Activated CD4-positive, alpha-beta T cell treated with anti-CD3 and anti-CD28 coated beads, Interleukin-2, amount 10 ng/mL, durations not matched to agents 24 days and 14 days (primary cell): ENCODE data around the gene WNT3. TPM values are rescaled to one million over a fixed set of nuclear protein-coding genes. Genes with fewer than 3 reads are reported as not detected.
"Not testable (repeated sequence)": the region's sequence is repeated elsewhere in the genome, so short reads cannot be mapped to it uniquely, and the experiment has no call there.

Experiments used
- DNase-seq: peaks from one replicate; pipeline ENCODE4 v3.0.0; 2022
- H3K27ac Mint-ChIP-seq: one replicate; pipeline ENCODE4 v1.8.0; 2022; ENCODE audit warnings: mild to moderate bottlenecking, mixed read lengths
- H3K27me3 Mint-ChIP-seq: one replicate; pipeline ENCODE4 v1.8.0; 2022; ENCODE audit warnings: mixed read lengths
- H3K36me3 Mint-ChIP-seq: one replicate; pipeline ENCODE4 v1.8.0; 2022; ENCODE audit warnings: low read depth, mild to moderate bottlenecking, mixed read lengths
- H3K4me1 Mint-ChIP-seq: one replicate; pipeline ENCODE4 v1.8.0; 2021; ENCODE audit warnings: mixed read lengths
- H3K4me3 Mint-ChIP-seq: one replicate; pipeline ENCODE4 v1.8.0; 2022; ENCODE audit warnings: mild to moderate bottlenecking, moderate library complexity, mixed read lengths
- H3K9me3 Mint-ChIP-seq: one replicate; pipeline ENCODE4 v1.8.0; 2021; ENCODE audit warnings: mixed read lengths
- intact Hi-C: fragments of 100-400 bp; cut with micrococcal nuclease; formaldehyde crosslinking; loops from one replicate; pipeline ENCODE4 v1.15.1; 2023
- total RNA-seq: library from RNA; stranded (reverse); gene quantifications from 2 replicates; pipeline ENCODE4 v1.2.3, GENCODE V29; 2022

The WNT3 gene
- total RNA-seq, 1 donor from 2014 or later, result 0.07 TPM

DNA sequence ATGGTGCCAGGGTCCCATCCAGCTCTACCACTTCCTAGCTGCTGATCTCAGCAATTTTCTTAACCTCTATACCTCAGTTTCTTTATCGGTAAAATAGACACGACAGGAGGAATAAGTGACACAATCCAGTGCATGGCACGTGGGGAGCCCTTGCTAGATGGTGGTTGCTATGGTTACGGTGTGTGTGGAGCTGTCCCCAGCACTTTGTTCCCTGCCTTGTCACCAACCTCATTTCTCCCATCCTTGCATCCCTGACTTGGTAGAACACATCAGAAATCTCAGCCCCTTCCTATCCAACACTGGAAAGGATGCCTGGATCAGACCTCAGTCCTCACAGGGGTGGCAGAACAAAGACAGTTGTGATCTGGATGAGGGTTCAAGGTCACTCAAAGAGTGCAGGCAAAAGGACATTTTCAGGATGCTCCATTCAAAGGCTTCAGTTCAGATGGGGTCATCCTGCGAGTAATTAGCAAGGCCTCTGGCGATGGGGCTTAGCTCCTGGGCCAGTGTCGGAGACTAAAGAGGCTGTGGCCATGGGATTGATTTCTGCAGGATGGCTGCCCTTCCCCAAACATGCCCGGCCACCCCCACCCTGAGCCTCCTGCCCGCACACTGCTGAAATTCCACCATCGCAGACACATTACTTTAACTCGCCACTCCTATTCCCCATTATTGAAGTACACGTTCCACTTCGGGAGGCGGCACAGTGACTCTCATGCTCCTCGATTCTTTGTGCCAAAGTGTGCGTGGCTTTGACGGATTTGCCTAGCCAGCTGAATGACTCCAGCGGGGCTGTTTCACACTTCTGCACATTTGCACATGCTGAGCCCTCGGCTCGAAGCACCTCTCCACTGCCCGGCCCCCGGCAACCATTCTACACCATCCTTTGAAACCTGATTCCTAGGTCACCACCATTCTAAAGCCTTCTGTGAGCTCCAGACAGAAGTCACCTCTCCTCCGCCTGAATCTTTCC, 40.3 kb downstream of the WNT3 start:
- intact Hi-C loops, result no loop called here

DNA sequence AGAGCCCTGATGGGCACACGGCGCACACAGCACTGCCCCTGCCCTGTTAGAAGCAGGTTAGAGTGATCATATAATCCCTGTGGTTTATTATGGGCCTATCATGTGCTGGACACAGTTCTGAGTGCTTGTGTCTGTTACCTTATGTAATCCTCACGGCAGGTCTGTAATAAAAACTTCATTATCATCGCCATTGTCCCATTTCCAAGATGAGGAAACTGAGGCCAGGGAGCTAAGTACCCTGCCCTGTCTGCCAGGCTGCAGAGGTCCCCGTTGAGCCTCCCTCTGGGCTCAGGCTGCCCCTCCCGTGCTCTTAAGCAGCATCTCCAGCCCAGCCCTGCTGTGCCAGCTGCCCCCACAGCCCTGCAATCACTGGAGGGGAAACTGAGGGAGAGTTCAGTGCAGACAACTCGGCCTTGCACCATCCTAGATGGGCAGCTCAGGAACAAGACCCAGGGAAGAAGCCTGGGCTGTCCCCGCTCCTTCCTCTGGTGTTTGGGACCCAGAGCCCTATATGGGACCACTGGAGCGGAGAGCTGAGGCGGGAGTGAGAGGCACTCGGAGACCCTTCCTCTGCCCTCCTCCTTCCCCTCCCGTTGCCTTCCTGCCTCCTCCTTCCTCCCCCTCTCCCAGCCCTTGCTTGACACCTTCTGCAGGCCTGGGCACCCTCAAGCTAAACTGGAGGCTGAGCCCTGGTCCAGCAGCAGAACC, 42.0 kb downstream of the WNT3 start:
- Mint-ChIP-seq H3K27ac (no peak overlapping the region), H3K9me3 (no peaks in the 10 kb centered on the region), H3K36me3 (no peaks in the 10 kb centered on the region), H3K27me3 (peaks cover 28% of the 10 kb centered on the region), H3K4me3 (no peak overlapping the region), H3K4me1 (peaks cover 5% of the 10 kb centered on the region)
- intact Hi-C loops, result no loop called here
- no peak for DNase-seq

More for the DNA sequence above, 40.3 kb downstream of the WNT3 start:
- no peak overlapping the region for H3K27ac Mint-ChIP-seq
- no peaks in the 10 kb centered on the region for H3K9me3 Mint-ChIP-seq
- no peaks in the 10 kb centered on the region for H3K4me1 Mint-ChIP-seq
- no peak for DNase-seq
- H3K4me3 Mint-ChIP-seq, result no peak overlapping the region
- peaks cover 17% of the 10 kb centered on the region for H3K27me3 Mint-ChIP-seq
- no peaks in the 10 kb centered on the region for H3K36me3 Mint-ChIP-seq

DNA sequence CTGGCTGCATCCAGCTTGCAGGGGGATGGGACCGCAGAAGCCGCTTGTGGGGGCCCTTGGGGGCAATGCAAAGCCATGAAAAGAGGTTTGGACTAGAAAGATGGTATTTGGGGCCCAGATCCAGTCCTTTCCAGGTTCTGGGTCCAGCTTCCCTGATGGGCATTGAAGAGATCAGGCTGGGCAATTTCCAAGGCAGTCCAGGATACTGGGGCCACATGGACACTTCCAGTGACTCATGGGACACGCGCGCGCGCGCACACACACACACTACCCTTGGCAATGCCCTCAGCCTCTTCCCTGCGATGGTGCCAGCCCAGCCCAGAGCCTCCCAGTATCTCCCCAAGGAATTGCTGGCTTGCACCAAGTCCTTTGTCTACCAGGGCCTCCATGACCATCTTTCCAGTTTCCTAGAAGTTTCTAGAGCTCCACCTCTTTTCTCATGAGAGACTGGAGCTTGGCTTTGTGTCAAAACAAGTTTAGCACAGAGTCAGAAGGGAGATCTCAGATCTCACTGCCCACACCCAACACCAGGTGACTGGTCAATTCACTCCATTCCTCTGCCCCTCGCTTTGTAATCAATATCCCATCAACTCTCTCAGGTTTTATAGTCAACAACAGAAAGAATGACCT, 44.3 kb downstream of the WNT3 start:
- Mint-ChIP-seq H3K36me3 (no peaks in the 10 kb centered on the region), H3K27ac (no peak overlapping the region), H3K4me3 (no peak overlapping the region), H3K4me1 (peaks cover 9% of the 10 kb centered on the region), H3K27me3 (peaks cover 40% of the 10 kb centered on the region), H3K9me3 (no peaks in the 10 kb centered on the region)
- intact Hi-C loops, result no loop called here
- DNase-seq, result no peak

DNA sequence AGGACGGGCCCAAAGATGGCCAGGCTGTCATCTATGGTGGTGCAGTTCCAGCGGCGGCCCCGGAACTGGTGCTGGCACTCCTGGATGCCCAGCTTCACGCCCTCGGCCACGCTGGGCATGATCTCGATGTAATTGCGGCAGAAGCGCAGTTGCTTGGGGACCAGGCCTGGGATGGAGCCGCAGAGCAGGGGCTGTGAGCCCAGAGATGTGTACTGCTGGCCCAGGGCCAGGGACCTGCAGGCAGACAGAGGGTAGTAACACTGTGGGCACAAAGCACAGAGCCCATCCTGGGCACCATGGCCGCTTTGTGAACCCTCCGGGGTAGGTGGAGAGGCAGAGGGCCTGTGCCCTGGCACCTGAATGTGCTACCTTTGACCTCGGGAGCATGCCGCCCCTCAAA, 44.8 kb downstream of the WNT3 start:
- peaks cover 9% of the 10 kb centered on the region for H3K4me1 Mint-ChIP-seq

DNA sequence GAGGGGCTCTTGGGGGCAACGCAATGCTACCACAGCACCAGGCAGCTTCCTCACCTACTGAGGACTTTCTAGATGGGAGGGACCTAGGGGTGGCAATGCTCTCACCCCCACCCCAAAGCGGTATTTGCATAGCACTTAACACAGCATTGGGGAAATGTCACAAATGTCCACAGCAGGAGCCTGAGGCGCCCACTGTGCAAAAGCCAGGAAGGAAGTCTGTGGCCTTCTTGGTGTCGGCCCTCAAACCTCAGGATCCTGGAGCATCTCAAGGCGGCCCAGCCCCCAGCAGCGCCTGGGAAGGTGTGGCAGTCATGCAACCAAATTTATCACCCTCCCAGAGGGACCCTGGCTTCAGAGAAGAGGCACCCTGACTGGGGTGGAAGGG, 45.3 kb downstream of the WNT3 start:
- no peaks in the 10 kb centered on the region for H3K9me3 Mint-ChIP-seq
- intact Hi-C loops, result no loop called here
- DNase-seq, result no peak
- H3K27me3 Mint-ChIP-seq, result peaks cover 45% of the 10 kb centered on the region
- H3K4me1 Mint-ChIP-seq, result peaks cover 9% of the 10 kb centered on the region
- no peak overlapping the region for H3K27ac Mint-ChIP-seq
- peak overlapping the region; percentile 64 for H3K4me3 Mint-ChIP-seq
- no peaks in the 10 kb centered on the region for H3K36me3 Mint-ChIP-seq

More for the DNA sequence above, 44.8 kb downstream of the WNT3 start:
- Mint-ChIP-seq H3K27me3 (peaks cover 43% of the 10 kb centered on the region), H3K9me3 (no peaks in the 10 kb centered on the region), H3K27ac (no peak overlapping the region), H3K4me3 (no peak overlapping the region), H3K36me3 (no peaks in the 10 kb centered on the region)
- intact Hi-C loops, result no loop called here
- no peak for DNase-seq

DNA sequence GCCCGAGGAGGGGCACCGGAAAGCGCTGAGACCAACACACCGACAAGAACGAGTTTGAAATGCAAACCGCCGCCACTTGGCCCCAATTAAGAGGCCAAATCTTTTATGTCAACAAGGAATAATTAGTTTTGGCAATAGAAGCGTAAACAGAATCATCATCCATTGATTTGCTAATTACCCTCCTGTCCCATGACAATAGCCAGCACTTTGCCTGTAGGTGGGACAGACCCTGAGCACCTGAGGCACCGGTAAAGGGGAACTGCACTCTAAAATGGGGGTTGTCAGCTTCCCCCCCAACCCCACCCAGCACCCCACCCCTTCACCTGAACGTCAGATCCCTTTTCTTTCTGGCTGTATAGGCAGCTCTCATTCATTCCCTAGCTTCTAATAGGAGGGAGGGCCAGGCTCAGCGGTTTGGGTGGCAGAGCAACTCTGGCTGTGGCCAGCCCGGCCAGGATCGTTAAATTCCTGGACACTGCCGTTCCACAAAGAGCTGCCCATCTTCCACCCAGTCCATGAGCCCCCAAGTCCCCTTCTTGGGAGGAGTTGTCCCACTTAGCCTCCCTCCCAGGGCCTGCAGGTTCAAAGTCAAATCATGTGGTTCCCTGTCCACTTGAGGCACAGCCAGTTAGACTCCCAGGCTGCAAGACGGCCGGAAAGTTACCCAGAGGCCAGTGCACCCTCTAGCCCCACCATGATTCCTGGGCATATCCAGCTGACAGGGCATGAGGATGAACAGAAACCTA, 45.8 kb downstream of the WNT3 start:
- DNase-seq, result no peak
- no peaks in the 10 kb centered on the region for H3K9me3 Mint-ChIP-seq
- intact Hi-C loops, result no loop called here
- H3K36me3 Mint-ChIP-seq, result no peaks in the 10 kb centered on the region
- H3K4me3 Mint-ChIP-seq, result peak overlapping the region; percentile 79
- H3K27ac Mint-ChIP-seq, result no peak overlapping the region
- peaks cover 9% of the 10 kb centered on the region for H3K4me1 Mint-ChIP-seq
- H3K27me3 Mint-ChIP-seq, result peaks cover 47% of the 10 kb centered on the region

DNA sequence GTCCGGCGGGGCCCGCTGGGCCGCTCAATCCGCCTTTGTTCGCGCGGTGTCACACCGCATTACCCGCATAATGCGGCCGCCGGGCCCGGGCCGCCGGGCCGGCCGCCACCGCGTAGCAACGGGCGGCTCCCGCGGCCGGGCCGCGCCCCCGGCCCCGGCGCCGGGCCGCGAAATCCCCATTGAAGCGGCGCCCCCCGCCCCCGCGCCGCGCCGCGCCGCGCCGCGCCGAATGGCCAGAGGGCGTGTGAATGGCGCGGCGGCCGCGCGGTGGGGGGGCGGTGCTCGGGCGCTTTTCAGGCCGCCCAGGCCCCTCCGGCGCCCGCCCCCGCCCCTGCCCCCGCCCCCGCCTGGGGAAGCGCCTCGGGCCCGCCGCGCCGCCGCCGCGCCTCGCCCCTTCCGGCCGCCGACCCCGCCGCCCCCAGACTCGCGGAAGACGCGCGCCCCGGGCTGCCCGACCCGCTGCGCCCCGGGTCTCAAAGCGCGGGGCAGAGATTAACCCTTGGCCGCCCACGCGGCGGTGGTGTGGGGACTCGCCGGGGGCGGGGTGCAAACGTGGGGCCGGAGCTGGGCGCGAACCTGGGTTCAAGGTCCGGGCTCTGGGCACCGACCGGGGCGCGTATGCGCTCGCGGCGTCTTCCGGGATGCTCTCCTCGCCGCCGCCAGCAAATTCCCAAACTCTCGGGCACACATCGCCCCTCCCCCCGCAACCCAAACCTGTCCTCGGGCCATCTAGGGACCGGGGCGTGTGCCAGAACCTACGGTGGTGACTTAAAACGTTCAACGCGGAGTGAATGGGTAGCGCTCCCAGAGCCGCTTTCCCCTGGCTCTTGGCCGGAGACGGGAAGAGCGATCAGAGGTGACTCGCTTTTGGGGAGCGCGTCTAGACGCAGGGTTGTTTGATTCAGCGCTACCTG, 46.7 kb downstream of the WNT3 start:
- H3K4me1 Mint-ChIP-seq, result peaks cover 9% of the 10 kb centered on the region

DNA sequence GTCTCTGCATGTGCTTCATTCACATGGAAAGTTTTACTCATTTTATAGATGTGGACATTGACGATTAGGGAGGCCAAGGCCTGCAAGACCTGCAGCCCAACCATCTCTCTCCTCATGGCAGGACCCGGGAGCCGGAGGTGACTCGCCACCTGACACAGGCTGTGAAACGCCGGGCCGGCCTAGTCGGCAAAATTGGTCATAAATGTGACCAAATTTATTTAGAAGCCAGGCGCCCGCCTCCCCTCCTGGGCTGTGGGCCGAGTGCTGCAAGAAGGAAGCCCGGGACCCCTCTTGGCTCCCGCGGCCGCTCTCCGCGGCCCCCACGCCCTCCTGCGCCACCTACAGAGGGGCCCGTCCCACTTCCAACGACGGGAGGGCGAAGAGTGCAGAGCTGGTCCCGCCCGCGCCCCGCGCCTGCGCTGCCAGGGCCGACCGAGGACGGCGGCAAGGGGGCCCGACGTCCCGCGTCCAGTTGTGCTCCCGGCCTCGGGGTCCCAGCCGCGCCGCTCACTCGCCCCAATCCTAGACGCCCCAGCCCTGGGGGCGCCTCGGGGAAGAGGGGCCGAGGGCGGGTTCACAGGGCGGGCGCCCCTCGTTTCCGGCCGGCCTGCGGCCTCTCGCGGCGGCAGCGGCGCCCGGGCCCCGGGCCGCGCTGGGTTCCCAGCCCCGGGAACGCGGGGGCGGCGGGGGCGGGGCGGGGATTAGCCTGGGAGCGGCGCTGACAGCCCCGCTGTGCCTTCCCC, 47.5 kb downstream of the WNT3 start:
- Mint-ChIP-seq H3K27ac (no peak overlapping the region), H3K4me1 (peaks cover 9% of the 10 kb centered on the region), H3K4me3 (peak overlapping the region; percentile 49), H3K27me3 (peaks cover 50% of the 10 kb centered on the region), H3K36me3 (no peaks in the 10 kb centered on the region), H3K9me3 (no peaks in the 10 kb centered on the region)
- peak; percentile 67 for DNase-seq
- intact Hi-C loops, result no loop called here

More for the DNA sequence above, 46.7 kb downstream of the WNT3 start:
- Mint-ChIP-seq H3K27ac (no peak overlapping the region), H3K27me3 (peaks cover 50% of the 10 kb centered on the region), H3K9me3 (no peaks in the 10 kb centered on the region), H3K36me3 (no peaks in the 10 kb centered on the region), H3K4me3 (peak overlapping the region; percentile 79)
- DNase-seq, result peak; percentile 70
- intact Hi-C loops, result no loop called here

DNA sequence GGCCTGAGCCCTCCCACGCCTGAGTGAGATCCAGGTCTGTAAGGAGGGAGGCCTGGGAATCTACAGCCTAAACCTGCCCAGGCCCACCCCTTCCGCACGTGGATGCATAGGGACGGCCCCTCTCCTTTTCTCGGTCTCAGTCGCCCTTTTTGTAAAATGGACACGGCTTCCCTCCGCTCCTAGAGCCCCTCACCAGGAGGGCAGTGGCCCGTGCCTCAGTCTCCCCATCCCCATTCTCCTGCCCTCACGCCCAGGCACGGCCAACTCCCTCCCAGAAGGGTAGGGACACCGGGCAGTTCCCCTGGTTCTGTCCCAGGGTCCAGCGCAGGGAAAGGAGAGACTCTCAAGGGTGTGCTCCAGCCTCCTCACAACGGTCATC, 48.1 kb downstream of the WNT3 start:
- Mint-ChIP-seq H3K27ac (no peak overlapping the region), H3K36me3 (no peaks in the 10 kb centered on the region), H3K27me3 (peaks cover 50% of the 10 kb centered on the region), H3K9me3 (no peaks in the 10 kb centered on the region), H3K4me3 (peak overlapping the region; percentile 49), H3K4me1 (peaks cover 9% of the 10 kb centered on the region)
- intact Hi-C loops, result no loop called here
- no peak for DNase-seq

DNA sequence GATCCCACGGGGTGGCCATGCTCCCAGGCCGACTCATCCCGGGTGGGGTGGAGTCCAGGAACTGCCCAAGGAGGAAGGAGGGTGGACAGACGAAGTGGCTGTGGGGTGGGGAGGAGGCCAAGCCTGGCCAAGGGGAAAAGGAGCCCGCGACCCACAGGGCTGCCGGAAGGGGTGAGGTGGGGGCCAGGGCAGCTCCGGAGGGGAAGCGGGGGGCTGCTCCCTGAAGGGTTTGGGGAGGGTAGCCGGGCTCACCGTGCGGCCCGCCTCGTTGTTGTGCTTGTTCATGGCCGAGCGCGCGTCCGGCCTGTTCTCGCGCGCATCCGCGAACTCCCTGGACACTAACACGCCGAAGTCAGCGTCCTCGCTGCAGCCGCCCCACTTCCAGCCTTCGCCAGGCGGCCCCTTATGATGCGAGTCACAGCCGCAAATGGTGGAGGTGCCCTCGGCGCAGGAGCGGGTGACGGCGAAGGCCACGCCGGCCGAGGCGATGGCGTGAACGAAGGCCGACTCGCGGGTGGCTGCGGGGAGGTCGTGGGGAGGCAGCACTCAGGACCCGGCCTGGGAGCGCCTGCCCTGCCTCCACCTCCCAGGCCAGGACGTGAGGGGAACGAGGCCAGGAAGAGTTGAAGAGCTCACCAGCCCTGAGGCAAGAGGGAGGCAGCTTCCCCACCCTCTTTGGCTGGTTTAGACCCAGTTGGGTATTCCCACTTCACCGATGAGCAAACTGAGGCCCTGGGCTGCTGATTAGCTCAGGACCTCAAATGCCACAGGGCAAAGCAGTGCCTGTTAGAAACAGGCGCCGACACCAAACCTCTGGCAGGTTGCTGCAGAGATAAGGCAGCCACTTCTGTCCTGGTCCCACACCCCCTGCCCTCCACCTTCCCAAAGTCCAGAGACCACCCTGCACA, 48.7 kb downstream of the WNT3 start:
- intact Hi-C loops, result loop anchor here (10.0 kb wide), 1 partner anchor 65 kb away; no protein-coding TSS in a partner anchor
- Mint-ChIP-seq H3K9me3 (no peaks in the 10 kb centered on the region), H3K36me3 (no peaks in the 10 kb centered on the region), H3K27me3 (peaks cover 46% of the 10 kb centered on the region), H3K4me3 (peak overlapping the region; percentile 8), H3K4me1 (peaks cover 9% of the 10 kb centered on the region), H3K27ac (no peak overlapping the region)
- DNase-seq, result no peak

DNA sequence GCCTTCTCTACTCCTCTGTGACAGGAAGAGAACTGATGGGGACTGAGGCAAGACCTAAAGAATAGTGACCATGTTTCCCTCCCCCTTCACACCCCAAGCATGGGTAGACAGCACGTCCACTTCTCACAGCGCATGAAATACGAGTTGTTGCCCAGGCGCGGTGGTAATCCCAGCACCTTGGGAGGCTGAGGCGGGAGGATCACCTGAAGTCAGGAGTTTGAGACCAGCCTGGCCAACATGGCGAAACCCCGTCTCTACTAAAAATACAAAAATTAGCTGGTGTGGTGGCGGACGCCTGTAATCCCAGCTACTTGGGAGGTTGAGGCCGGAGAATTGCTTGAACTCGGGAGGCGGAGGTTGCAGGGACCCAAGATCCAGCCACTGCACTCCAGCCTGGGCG, 49.6 kb downstream of the WNT3 start:
- not testable (repeated sequence) for H3K36me3 Mint-ChIP-seq, DNase-seq, H3K27ac Mint-ChIP-seq, H3K9me3 Mint-ChIP-seq, H3K4me1 Mint-ChIP-seq, H3K4me3 Mint-ChIP-seq
- intact Hi-C loops, result loop anchor here (10.0 kb wide), 1 partner anchor 66 kb away; no protein-coding TSS in a partner anchor
- peaks cover 43% of the 10 kb centered on the region for H3K27me3 Mint-ChIP-seq
